Right renal pelvis (tissue), 4 donors: ENCODE results near the gene HES5. TPM values are rescaled to one million over a fixed set of nuclear protein-coding genes. Genes with fewer than 3 reads are reported as not detected.
A peak's percentile ranks its signal among the peaks of the same experiment; 100 is the strongest.

ENCODE experiments used
- DNase-seq, 4 donors: peaks; one replicate each; pipeline ENCODE4 v3.0.0-alpha.2; 2013; ENCODE audit warnings: low read depth in 4 of 4, low spot score in 3 of 4, missing footprints in 1 of 4
- polyA plus RNA-seq, 4 donors: library from polyadenylated mRNA; unstranded; fragments of 120-200 nt; gene quantifications; one replicate each; pipeline ENCODE4 v1.2.1, GENCODE V29; 2013; ENCODE audit not compliant: insufficient read length in 4 of 4

HES5 gene
- polyA plus RNA-seq, 4 donors, result 0.32 to 0.56 (median 0.49) TPM

GRCh38 chr1:2486558-2486957 lies 43.5 kb downstream of the HES5 start:
- no peak for DNase-seq

- DNase-seq, result no peak
These were observed 44.0 kb downstream of the HES5 start for GRCh38 chr1:2486041-2486440.

GRCh38 chr1:2483970-2484369 lies 46.1 kb downstream of the HES5 start:
- no peak for DNase-seq

- DNase-seq, result no peak
These were observed 47.0 kb downstream of the HES5 start for GRCh38 chr1:2483026-2483425.

GRCh38 chr1:2482588-2482987 lies 47.5 kb downstream of the HES5 start:
- DNase-seq, result no peak

GRCh38 chr1:2481885-2482284 lies 48.2 kb downstream of the HES5 start:
- DNase-seq, result no peak

- DNase-seq, result peak in 2 of 4 donors; percentile 59 to 63
These were observed 49.1 kb downstream of the HES5 start for GRCh38 chr1:2480986-2481364.

- no peak for DNase-seq
These were observed 49.7 kb downstream of the HES5 start for GRCh38 chr1:2480236-2480985.

GRCh38 chr1:2479618-2480017 lies 50.4 kb downstream of the HES5 start:
- no peak for DNase-seq

- no peak for DNase-seq
These were observed 50.9 kb downstream of the HES5 start for GRCh38 chr1:2479186-2479585.

Other genes starting within 250 kb of the HES5 start
- gene MORN1, start 138.7 kb downstream of the HES5 start, polyA plus RNA-seq, result 10 to 100 TPM; 10.0 to 15.6 (median 11.5) TPM
- 100 to 1,000 TPM; 122 to 126 (median 125) TPM for gene RER1, start 138.4 kb downstream of the HES5 start, polyA plus RNA-seq
- gene PEX10, start 117.7 kb downstream of the HES5 start, polyA plus RNA-seq, result 10 to 100 TPM; 21.0 to 29.9 (median 23.3) TPM
- 1 to 10 TPM in 3 of 4 donors, under 1 TPM in 1; 0.86 to 2.4 (median 1.4) TPM for gene PLCH2, start 54.0 kb downstream of the HES5 start, polyA plus RNA-seq
- 10 to 100 TPM; 27.3 to 30.8 (median 29.3) TPM for gene PANK4, start 3.7 kb downstream of the HES5 start, polyA plus RNA-seq
- gene TNFRSF14, start 26.1 kb upstream of the HES5 start, polyA plus RNA-seq, result 10 to 100 TPM; 18.8 to 24.3 (median 21.3) TPM
- gene PRXL2B, start 56.5 kb upstream of the HES5 start, polyA plus RNA-seq, result 10 to 100 TPM; 37.4 to 51.2 (median 39.9) TPM
- 1 to 10 TPM; 1.9 to 4.0 (median 3.2) TPM for gene MMEL1, start 102.8 kb upstream of the HES5 start, polyA plus RNA-seq